Gastrocnemius medialis (tissue), 4 donors: ENCODE measurements around the gene PDZRN4.

Experiments used
- POLR2A ChIP-seq, 2 donors: fragments of 450-650 bp; IDR thresholded peaks; one replicate each; pipeline ENCODE4 v1.6.1; 2017; ENCODE audit warnings: antibody characterized with exemption in 2 of 2, mild to moderate bottlenecking in 2 of 2, moderate library complexity in 2 of 2
- TF ChIP-seq, protein P1 (sequence below), 5 experiments: fragments of 450-650 bp in 3 of 5; fragments of 200-600 bp in 2 of 5; sonication (generic) in 2 of 5; IDR thresholded peaks in 4 of 5; conservative IDR thresholded peaks in 1 of 5; 1 replicate in 4 of 5; 2 replicates in 1 of 5; pipeline ENCODE4 v1.5.1; 2016 to 2019; ENCODE audit warnings: antibody characterized with exemption in 5 of 5, mild to moderate bottlenecking in 3 of 5, moderate library complexity in 3 of 5

DNA sequence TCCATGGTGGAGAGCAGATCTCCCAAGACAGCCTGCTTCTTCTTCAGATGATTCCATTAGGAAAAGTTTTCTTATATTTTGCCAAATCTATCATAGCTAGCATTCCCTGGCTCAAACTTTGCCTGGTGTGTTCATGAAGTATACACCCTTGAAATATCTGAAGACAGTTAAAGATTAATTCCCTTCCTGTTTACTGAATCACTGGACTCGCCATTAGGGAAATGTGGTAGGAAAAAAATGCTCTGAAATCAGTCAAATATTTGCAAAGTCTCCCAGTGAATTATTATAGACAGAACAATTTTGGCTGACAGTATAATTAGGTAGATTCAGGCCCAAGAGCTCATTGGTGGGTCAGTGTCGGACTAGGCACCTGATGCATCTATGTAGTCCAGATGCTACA lies 86.5 kb downstream of the PDZRN4 start:
- TF ChIP-seq, protein P1, sequence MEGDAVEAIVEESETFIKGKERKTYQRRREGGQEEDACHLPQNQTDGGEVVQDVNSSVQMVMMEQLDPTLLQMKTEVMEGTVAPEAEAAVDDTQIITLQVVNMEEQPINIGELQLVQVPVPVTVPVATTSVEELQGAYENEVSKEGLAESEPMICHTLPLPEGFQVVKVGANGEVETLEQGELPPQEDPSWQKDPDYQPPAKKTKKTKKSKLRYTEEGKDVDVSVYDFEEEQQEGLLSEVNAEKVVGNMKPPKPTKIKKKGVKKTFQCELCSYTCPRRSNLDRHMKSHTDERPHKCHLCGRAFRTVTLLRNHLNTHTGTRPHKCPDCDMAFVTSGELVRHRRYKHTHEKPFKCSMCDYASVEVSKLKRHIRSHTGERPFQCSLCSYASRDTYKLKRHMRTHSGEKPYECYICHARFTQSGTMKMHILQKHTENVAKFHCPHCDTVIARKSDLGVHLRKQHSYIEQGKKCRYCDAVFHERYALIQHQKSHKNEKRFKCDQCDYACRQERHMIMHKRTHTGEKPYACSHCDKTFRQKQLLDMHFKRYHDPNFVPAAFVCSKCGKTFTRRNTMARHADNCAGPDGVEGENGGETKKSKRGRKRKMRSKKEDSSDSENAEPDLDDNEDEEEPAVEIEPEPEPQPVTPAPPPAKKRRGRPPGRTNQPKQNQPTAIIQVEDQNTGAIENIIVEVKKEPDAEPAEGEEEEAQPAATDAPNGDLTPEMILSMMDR (IDR thresholded peaks at IDR 0.05 in 4 of 5, conservative IDR thresholded peaks at IDR 0.05 in 1 of 5): no peak
- no peak for TF ChIP-seq POLR2A (IDR thresholded peaks at IDR 0.05)
